GM08714 (cell line): Measurements from ENCODE around the gene FAM131C.
"Not testable (repeated sequence)": the region's sequence is repeated elsewhere in the genome, so short reads cannot be mapped to it uniquely, and the experiment has no call there.

ENCODE experiments used
- H3K4me3 ChIP-seq: fragments of 200-500 bp; sonication (Bioruptor generic); 2 replicates; pipeline ENCODE4 v1.5.1; 2014; ENCODE audit warnings: mild to moderate bottlenecking, low read length, inconsistent platforms
- ZNF274 ChIP-seq: IDR thresholded peaks from 2 replicates; pipeline ENCODE4 v1.6.1; 2012; ENCODE audit warnings: mild to moderate bottlenecking, low read depth, low read length

FAM131C gene

GRCh38 chr1:16031551-16031950 lies 41.9 kb downstream of the FAM131C start:
- TF ChIP-seq ZNF274 = no peak
- H3K4me3 ChIP-seq = no peak overlapping the region

GRCh38 chr1:16029288-16029687 lies 44.2 kb downstream of the FAM131C start:
- H3K4me3 ChIP-seq = no peak overlapping the region
- TF ChIP-seq ZNF274 = no peak

DNA sequence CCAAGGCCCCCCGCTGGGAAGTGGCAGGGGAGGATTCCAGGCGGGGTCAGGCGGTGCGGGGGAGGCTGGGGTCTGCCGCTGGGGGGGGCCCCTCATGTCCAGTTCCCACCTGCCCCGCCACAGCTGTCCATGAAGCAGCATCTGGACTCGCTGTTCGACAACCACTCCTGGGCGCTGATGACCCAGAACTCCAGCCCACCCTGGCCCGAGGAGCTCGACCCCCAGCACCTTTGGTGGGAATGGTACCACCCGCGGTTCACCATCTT lies 44.5 kb downstream of the FAM131C start:
- not testable (repeated sequence) for H3K4me3 ChIP-seq

- TF ChIP-seq ZNF274 = no peak
Measured at GRCh38 chr1:16028237-16029002, 45.0 kb downstream of the FAM131C start.

DNA sequence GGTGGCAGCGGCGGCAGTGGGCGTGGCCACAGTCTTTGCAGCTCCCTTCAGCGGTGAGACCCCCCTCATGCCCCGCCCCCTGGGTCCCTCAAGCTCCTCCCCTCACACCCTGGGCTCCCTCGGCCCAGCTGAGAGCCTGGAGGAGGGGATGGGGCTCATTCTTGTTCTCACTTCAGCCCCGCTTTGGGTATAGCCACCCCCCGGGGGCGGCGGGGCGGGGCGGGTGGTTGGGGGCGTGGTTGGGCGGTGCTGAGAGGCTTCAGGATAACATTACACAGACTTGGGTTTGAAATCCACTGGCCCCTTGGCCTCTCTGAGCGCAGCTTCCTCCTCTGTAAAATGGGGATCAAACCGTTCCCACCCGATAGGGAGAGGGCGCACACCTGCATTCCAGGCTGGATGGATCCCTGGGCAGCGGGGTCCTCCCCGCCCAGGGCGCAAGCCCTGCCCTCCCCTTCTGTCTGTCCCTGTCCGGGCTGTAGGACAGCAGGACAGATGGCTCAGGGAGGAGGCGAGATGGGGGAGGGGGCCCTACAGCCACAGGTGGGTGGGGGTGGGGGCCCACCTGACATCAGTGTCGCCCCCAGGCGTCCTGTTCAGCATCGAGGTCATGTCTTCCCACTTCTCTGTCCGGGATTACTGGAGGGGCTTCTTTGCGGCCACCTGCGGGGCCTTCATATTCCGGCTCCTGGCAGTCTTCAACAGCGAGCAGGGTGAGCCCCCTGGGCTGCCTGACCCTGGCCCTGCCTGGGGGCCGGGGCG lies 46.5 kb downstream of the FAM131C start:
- H3K4me3 ChIP-seq = no peak overlapping the region
- no peak for TF ChIP-seq ZNF274

More at GRCh38 chr1:16028237-16029002, 45.0 kb downstream of the FAM131C start:
- no peak overlapping the region for H3K4me3 ChIP-seq

GRCh38 chr1:16026302-16026701 lies 47.1 kb downstream of the FAM131C start:
- not testable (repeated sequence) for H3K4me3 ChIP-seq

GRCh38 chr1:16023050-16023653 lies 50.3 kb downstream of the FAM131C start:
- no peak overlapping the region for H3K4me3 ChIP-seq
- TF ChIP-seq ZNF274 = no peak

DNA sequence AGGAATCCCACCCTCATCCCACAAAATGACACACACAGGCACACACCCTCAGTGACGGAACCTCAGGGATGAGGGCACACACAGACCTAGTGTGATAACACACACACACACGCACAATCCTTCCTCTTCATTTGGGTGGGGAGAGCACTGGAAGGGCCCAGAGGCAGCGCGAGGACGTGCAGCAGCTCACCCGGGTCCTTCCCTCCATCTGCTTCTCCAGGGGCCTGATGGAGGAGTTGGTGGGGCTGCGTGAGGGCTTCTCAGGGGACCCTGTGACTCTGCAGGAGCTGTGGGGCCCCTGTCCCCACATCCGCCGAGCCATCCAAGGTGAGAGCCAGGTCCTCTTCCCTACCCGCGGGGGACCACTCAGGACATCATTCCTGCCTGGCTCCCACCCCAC lies 51.1 kb downstream of the FAM131C start:
- no peak overlapping the region for H3K4me3 ChIP-seq
- TF ChIP-seq ZNF274 = no peak

GRCh38 chr1:16021681-16022080 lies 51.8 kb downstream of the FAM131C start, which contains the start of gene CLCNKA:
Gene CLCNKA, plus strand, starts transcription at chr1:16022036. Its CDS starts 584 bp downstream, at chr1:16022620.
- TF ChIP-seq ZNF274 = no peak
- H3K4me3 ChIP-seq = no peak within 1 kb of the TSS

DNA sequence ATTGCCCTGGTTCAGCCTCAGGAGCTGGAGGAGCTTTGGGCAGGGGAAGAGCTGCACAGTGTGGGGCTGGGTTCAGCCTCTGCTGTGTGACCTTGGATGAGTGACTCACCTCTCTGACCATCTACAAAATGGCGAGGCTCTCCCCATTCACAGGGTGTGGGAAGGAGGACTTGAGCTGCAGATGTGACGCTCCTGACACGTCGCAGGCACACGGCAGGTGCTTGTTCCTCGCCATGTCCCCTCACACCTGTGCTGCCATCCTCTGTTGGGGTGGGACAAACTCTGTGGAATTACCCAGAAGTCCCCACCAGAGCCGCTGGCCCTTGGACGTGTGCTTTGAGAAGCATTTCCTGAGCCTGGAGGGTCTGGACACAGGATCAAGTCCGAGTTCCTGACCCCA lies 52.6 kb downstream of the FAM131C start:
- not testable (repeated sequence) for H3K4me3 ChIP-seq

- TF ChIP-seq ZNF274 = no peak
- no peak overlapping the region for H3K4me3 ChIP-seq
Measured at GRCh38 chr1:16020325-16020724, 53.1 kb downstream of the FAM131C start.

GRCh38 chr1:16019644-16020277 lies 53.7 kb downstream of the FAM131C start:
- no peak overlapping the region for H3K4me3 ChIP-seq
- no peak for TF ChIP-seq ZNF274

DNA sequence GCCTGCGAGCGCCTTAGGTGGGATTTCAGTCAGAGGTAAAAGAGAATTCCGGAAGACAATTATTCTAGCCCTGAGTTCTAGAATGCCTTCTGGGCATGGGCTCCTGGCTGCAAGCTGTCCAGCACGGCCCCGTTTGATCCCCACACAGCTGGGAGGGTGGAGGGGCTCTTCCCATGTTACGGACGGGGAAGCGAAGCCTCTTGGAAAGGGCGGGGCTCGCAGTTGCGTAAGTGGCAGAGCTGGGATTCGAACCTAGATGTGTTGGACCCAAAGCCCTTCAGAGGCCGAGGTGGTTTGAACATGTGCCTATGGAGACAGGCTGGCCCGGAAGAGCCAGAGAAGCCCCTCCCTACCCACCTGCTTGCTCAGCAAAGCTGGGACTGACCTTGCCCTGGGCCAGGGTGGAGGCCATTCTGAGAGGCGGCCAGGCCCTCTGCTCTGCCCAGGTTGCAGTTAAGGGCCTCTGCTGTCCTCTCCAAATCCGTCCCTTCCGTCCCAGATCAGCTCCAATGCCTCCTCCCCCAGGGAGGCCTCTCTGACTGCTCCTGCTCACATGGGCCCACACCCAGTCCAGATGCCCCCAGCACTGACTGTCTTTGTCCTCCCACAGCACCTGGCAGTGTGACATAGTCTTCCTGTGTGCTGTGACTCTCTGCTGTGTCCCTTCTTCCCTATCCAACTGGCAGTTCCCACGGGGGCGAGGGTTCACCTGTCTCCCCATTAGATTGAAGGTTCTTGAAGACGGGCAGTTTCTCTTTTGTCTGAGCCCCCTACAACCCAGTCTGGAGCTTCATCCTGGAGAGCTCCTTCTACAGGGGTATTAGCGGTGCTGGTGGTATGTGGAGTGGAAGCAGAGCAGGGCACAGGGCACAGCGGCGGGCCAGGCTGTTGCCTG lies 54.5 kb downstream of the FAM131C start:
- no peak overlapping the region for H3K4me3 ChIP-seq
- TF ChIP-seq ZNF274 = no peak

- H3K4me3 ChIP-seq = no peak overlapping the region
- TF ChIP-seq ZNF274 = no peak
Measured at GRCh38 chr1:16018308-16018707, 55.1 kb downstream of the FAM131C start.
